Measurements from ENCODE around the gene IL17C. TPM values are rescaled to one million over a fixed set of nuclear protein-coding genes. Genes with fewer than 3 reads are reported as not detected.
A peak's percentile ranks its signal among the peaks of the same experiment; 100 is the strongest.
"Not testable (repeated sequence)": the region's sequence is repeated elsewhere in the genome, so short reads cannot be mapped to it uniquely, and the experiment has no call there.

IL17C gene
- total RNA-seq, 1 experiment from 2014 or later: 0.31 TPM

- DNase-seq: no peak
Observed at GRCh38 chr16:88667461-88667860, 29.1 kb downstream of the IL17C start.

DNA sequence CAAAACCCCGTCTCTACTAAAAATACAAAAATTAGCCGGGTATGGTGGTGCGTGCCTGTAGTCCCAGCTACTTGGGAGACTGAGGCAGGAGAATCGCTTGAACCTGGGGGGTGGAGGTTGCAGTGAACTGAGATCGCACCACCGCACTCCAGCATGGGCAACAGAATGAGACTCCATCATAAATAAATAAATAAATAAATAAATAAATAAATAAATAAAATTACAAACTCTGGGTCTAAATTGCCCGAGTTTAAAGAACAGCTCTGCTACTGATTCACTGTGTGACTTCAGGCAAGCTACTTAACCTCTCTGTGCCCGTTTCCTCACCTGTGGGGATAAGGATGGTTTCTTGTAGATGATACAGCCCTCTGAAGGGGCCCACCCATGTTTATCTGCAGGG, 31.1 kb downstream of the IL17C start:
- H2BK12ac ChIP-seq (ENCODE audit: insufficient read length, low read depth, low read length); H3K9me3 ChIP-seq (ENCODE audit: control insufficient read depth, low read depth, low read length); H3K79me1 ChIP-seq (ENCODE audit: insufficient read depth, low read depth, low read length, poor library complexity, severe bottlenecking); H3K27ac ChIP-seq (ENCODE audit: insufficient read length, low read depth, low read length); H2BK5ac ChIP-seq (ENCODE audit: insufficient read length, low read length); H3K23ac ChIP-seq (ENCODE audit: insufficient read length, low read depth, low read length); H3K27me3 ChIP-seq (ENCODE audit: insufficient read depth, low read length); DNase-seq; H3K18ac ChIP-seq (ENCODE audit: insufficient read length, low read depth, low read length); H3K4me2 ChIP-seq (ENCODE audit: insufficient read depth, insufficient read length, low read length); H2AK5ac ChIP-seq (ENCODE audit: insufficient read length, low read length); H2AFZ ChIP-seq (ENCODE audit: low read length); H2BK20ac ChIP-seq (ENCODE audit: low read depth, low read length, poor library complexity, severe bottlenecking); H3K14ac ChIP-seq (ENCODE audit: insufficient read depth, low read length); H3K79me2 ChIP-seq (ENCODE audit: insufficient read depth, low read length); H3K4me1 ChIP-seq (ENCODE audit: insufficient read depth, low read length); H3K4me3 Mint-ChIP-seq; H4K91ac ChIP-seq (ENCODE audit: insufficient read length, low read depth, low read length); H2BK15ac ChIP-seq (ENCODE audit: low read depth, low read length); H3K4ac ChIP-seq (ENCODE audit: low read depth, low read length); H3K56ac ChIP-seq (ENCODE audit: insufficient read length, low read depth, low read length); H2BK120ac ChIP-seq (ENCODE audit: low read depth, low read length, poor library complexity, severe bottlenecking); H3K27ac Mint-ChIP-seq; H4K8ac ChIP-seq (replicated peaks; ENCODE audit: insufficient read length, low read depth, low read length); H4K5ac ChIP-seq (ENCODE audit: insufficient read length, low read depth, low read length); H3T11ph ChIP-seq (ENCODE audit: low read length); H3K23me2 ChIP-seq (ENCODE audit: insufficient read length, low read depth, low read length, poor library complexity, severe bottlenecking); H4K20me1 ChIP-seq (ENCODE audit: control insufficient read depth, insufficient read depth, insufficient read length); H3K9me3 Mint-ChIP-seq; H3K9ac ChIP-seq (ENCODE audit: extremely low read depth, insufficient read length, low read length); H3K27me3 Mint-ChIP-seq (ENCODE audit: low read depth): not testable (repeated sequence)
- WGBS (ENCODE audit: extremely low coverage, insufficient read length, low lambda C conversion rate): no CpG with 5 or more reads among the region's 8 CpGs
- Mint-ChIP-seq H3K4me1 (peaks cover 9 to 12% of the 10 kb centered on the region in 2 experiments), H3K36me3 (ENCODE audit: insufficient read depth in 1 of 3, low read depth in 3 of 3) (peaks cover 13 to 34% (median 16%) of the 10 kb centered on the region in 3 experiments)

More at GRCh38 chr16:88667461-88667860, 29.1 kb downstream of the IL17C start:
- WGBS (ENCODE audit: extremely low coverage, insufficient read length, low lambda C conversion rate): no CpG with 5 or more reads among the region's 5 CpGs
- H3K27me3 Mint-ChIP-seq (ENCODE audit: low read depth): no peaks in the 10 kb centered on the region; the same call in none of the 2 replicates
- H2BK12ac ChIP-seq (ENCODE audit: insufficient read length, low read depth, low read length): no peak overlapping the region
- H3K4me2 ChIP-seq (ENCODE audit: insufficient read depth, insufficient read length, low read length): no peak overlapping the region
- H4K5ac ChIP-seq (ENCODE audit: insufficient read length, low read depth, low read length): no peak overlapping the region
- H3K4ac ChIP-seq (ENCODE audit: low read depth, low read length): no peak overlapping the region
- H3K4me1 Mint-ChIP-seq: peaks cover 7 to 10% of the 10 kb centered on the region in 2 experiments
- H3K18ac ChIP-seq (ENCODE audit: insufficient read length, low read depth, low read length): no peak overlapping the region
- no peak overlapping the region for H2AK5ac ChIP-seq (ENCODE audit: insufficient read length, low read length)
- H3K9me3 Mint-ChIP-seq: peaks cover 3% of the 10 kb centered on the region in 2 experiments; a peak in 2 of 5 replicates
- H3K23me2 ChIP-seq (ENCODE audit: insufficient read length, low read depth, low read length, poor library complexity, severe bottlenecking): peaks cover 5% of the 10 kb centered on the region
- H3T11ph ChIP-seq (ENCODE audit: low read length): no peak overlapping the region
- TF ChIP-seq, protein P1, sequence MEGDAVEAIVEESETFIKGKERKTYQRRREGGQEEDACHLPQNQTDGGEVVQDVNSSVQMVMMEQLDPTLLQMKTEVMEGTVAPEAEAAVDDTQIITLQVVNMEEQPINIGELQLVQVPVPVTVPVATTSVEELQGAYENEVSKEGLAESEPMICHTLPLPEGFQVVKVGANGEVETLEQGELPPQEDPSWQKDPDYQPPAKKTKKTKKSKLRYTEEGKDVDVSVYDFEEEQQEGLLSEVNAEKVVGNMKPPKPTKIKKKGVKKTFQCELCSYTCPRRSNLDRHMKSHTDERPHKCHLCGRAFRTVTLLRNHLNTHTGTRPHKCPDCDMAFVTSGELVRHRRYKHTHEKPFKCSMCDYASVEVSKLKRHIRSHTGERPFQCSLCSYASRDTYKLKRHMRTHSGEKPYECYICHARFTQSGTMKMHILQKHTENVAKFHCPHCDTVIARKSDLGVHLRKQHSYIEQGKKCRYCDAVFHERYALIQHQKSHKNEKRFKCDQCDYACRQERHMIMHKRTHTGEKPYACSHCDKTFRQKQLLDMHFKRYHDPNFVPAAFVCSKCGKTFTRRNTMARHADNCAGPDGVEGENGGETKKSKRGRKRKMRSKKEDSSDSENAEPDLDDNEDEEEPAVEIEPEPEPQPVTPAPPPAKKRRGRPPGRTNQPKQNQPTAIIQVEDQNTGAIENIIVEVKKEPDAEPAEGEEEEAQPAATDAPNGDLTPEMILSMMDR (conservative IDR thresholded peaks at IDR 0.05): peak; percentile 28; the same call in 2 of the 3 replicates
- H2BK120ac ChIP-seq (ENCODE audit: low read depth, low read length, poor library complexity, severe bottlenecking): no peak overlapping the region
- peaks cover 13 to 25% (median 16%) of the 10 kb centered on the region in 3 experiments for H3K36me3 Mint-ChIP-seq (ENCODE audit: insufficient read depth in 1 of 3, low read depth in 3 of 3)
- no peak overlapping the region for H3K9ac ChIP-seq (ENCODE audit: extremely low read depth, insufficient read length, low read length)
- H3K14ac ChIP-seq (ENCODE audit: insufficient read depth, low read length): no peak overlapping the region; the same call in 1 of the 2 replicates
- H3K79me2 ChIP-seq (ENCODE audit: insufficient read depth, low read length): no peaks in the 10 kb centered on the region
- no peak overlapping the region for H3K23ac ChIP-seq (ENCODE audit: insufficient read length, low read depth, low read length)
- H2BK5ac ChIP-seq (ENCODE audit: insufficient read length, low read length): no peak overlapping the region
- H3K27ac Mint-ChIP-seq: peak overlapping the region in 2 of 3 experiments; percentile 83 to 95; a peak in 3 of 7 replicates
- no peak overlapping the region for H3K4me3 Mint-ChIP-seq
- no peak overlapping the region for H2BK20ac ChIP-seq (ENCODE audit: low read depth, low read length, poor library complexity, severe bottlenecking)
- H2BK15ac ChIP-seq (ENCODE audit: low read depth, low read length): no peak overlapping the region
- H4K8ac ChIP-seq (replicated peaks; ENCODE audit: insufficient read length, low read depth, low read length): no peak overlapping the region
- no peak overlapping the region for H3K27ac ChIP-seq (ENCODE audit: insufficient read length, low read depth, low read length)
- H3K56ac ChIP-seq (ENCODE audit: insufficient read length, low read depth, low read length): no peak overlapping the region
- H3K9me3 ChIP-seq (ENCODE audit: control insufficient read depth, low read depth, low read length): no peaks in the 10 kb centered on the region
- no peaks in the 10 kb centered on the region for H3K4me1 ChIP-seq (ENCODE audit: insufficient read depth, low read length)
- H4K91ac ChIP-seq (ENCODE audit: insufficient read length, low read depth, low read length): no peak overlapping the region
- H3K79me1 ChIP-seq (ENCODE audit: insufficient read depth, low read depth, low read length, poor library complexity, severe bottlenecking): no peaks in the 10 kb centered on the region
- H4K20me1 ChIP-seq (ENCODE audit: control insufficient read depth, insufficient read depth, insufficient read length): no peaks in the 10 kb centered on the region
- no peak overlapping the region for H2AFZ ChIP-seq (ENCODE audit: low read length)
- no peaks in the 10 kb centered on the region for H3K27me3 ChIP-seq (ENCODE audit: insufficient read depth, low read length)

Measured in H9 (cell line).